K562 (cell line): ENCODE data around the gene ANO10. TPM values are rescaled to one million over a fixed set of nuclear protein-coding genes. Genes with fewer than 3 reads are reported as not detected.
A peak's percentile ranks its signal among the peaks of the same experiment; 100 is the strongest.

ENCODE experiments used
- COPS2 ChIP-seq: fragments of 450-650 bp; conservative IDR thresholded peaks from 2 replicates; pipeline ENCODE4 v1.6.1; 2016; ENCODE audit warnings: mild to moderate bottlenecking, moderate library complexity
- FOXP1 ChIP-seq: sonication (generic); formaldehyde crosslinking; IDR thresholded peaks from 2 replicates; pipeline ENCODE4 v1.8.0; 2022; ENCODE audit warnings: mild to moderate bottlenecking, missing genetic modification reagents
- KDM1A ChIP-seq, 2 experiments: fragments of 450-650 bp; IDR thresholded peaks; 2 replicates each; pipeline ENCODE4 v1.6.1; 2016; ENCODE audit warnings: mild to moderate bottlenecking in 2 of 2
- PHTF2 ChIP-seq: fragments of 250-450 bp; sonication (Bioruptor Pico); IDR thresholded peaks from 2 replicates; pipeline ENCODE4 v1.5.0; 2021; ENCODE audit warnings: mild to moderate bottlenecking
- RBM25 ChIP-seq: fragments of 200-400 bp; formaldehyde crosslinking; IDR thresholded peaks from 2 replicates; pipeline ENCODE4 v1.6.1; 2018; ENCODE audit warnings: low read length, low read depth, moderate library complexity; ENCODE audit not compliant: severe bottlenecking
- RHOXF2B ChIP-seq: fragments of 250-450 bp; sonication (Bioruptor Pico); conservative IDR thresholded peaks from 2 replicates; pipeline ENCODE4 v1.5.1; 2021
- TEAD2 ChIP-seq: fragments of 450-650 bp; IDR thresholded peaks from 2 replicates; pipeline ENCODE4 v1.6.1; 2016; ENCODE audit warnings: missing genetic modification characterization, control low read depth, missing compliant biosample characterization
- UBTF ChIP-seq, 2 experiments: IDR thresholded peaks; 2 replicates each; pipeline ENCODE4 v1.6.1; 2012; ENCODE audit warnings: improper control_type of control experiment in 2 of 2, low read depth in 2 of 2, low read length in 2 of 2, borderline replicate concordance in 1 of 2
- ZBTB5 ChIP-seq: fragments of 450-650 bp; IDR thresholded peaks from 2 replicates; pipeline ENCODE4 v1.6.1; 2017; ENCODE audit warnings: antibody characterized with exemption
- ZNF609 ChIP-seq: sonication (generic); formaldehyde crosslinking; IDR thresholded peaks from 2 replicates; pipeline ENCODE4 v1.8.1; 2023; ENCODE audit warnings: missing genetic modification reagents, mild to moderate bottlenecking, borderline replicate concordance
- ZNF644 ChIP-seq: fragments of 200-800 bp; sonication (Bioruptor generic); IDR thresholded peaks from 2 replicates; pipeline ENCODE4 v1.6.1; 2016; ENCODE audit warnings: low read depth, missing genetic modification characterization, missing compliant biosample characterization
- polyA plus RNA-seq, 8 experiments: library from polyadenylated mRNA; depleted of rRNA in 4 of 8; stranded (reverse) in 5 of 8; unstranded in 3 of 8; fragments of >200 nt; fragmentation: Nextera tagmentation in 2 of 8; fragmentation: Illumina TruSeq in 1 of 8; extraction: Ambion mirVana in 2 of 8; extraction: Trizol in 1 of 8; gene quantifications; 2 replicates each; pipeline versions ENCODE4 v1.2.1 to v1.2.3, GENCODE V29; 2011 to 2014; ENCODE audit warnings: inconsistent platforms in 1 of 8, missing spikeins in 1 of 8
- total RNA-seq, 7 experiments: library from RNA; depleted of rRNA in 6 of 7; stranded (reverse); fragments of >200 nt in 6 of 7; fragmentation: Illumina TruSeq in 2 of 7; extraction: Trizol in 2 of 7; gene quantifications; 2 replicates each; pipeline versions ENCODE4 v1.2.1 to v1.2.3, GENCODE V29; 2011 to 2021; ENCODE audit warnings: low replicate concordance in 1 of 7

Gene ANO10
- total and polyA plus RNA-seq, 9 of the 15 experiments (the other 6 are each of a cell fraction or from before 2014, with no cell fraction given): 6.4 to 46.0 (median 32.3) TPM

- TF ChIP-seq ZNF609 (no peak), UBTF (IDR thresholded peaks at IDR 0.05; ENCODE audit: borderline replicate concordance in 1 of 2, low read depth in 2 of 2, low read length in 2 of 2) (0 out of 4 replicates have a peak, but pooled peaks of 1 of the 2 experiments have one; percentile 10), PHTF2 (CRISPR knock-in tag) (no peak), RHOXF2B (no peak), RBM25 (no peak), TEAD2 (tag) (no peak), FOXP1 (CRISPR knock-in tag) (no peak), KDM1A (IDR thresholded peaks at IDR 0.05) (0 out of 4 replicates have a peak, but pooled peaks have one; percentile 19 to 23), ZNF644 (tag) (peak; percentile 79), ZBTB5 (no peak), COPS2 (no peak)
Observed at GRCh38 chr3:43670635-43671522, 49.1 kb upstream of the ANO10 start (continued).
